Hematopoietic multipotent progenitor cell treated with erythropoietin and hydrocortisone succinate and interleukin-3 and kit ligand, for 8 days (in vitro differentiated cells): ENCODE data around the gene IRF8.

ENCODE experiments used
- DNase-seq: peaks from one replicate; pipeline ENCODE4 v3.0.0-alpha.2; 2015

The IRF8 gene

GRCh38 chr16:85961988-85962915 lies 63.3 kb downstream of the IRF8 start:
- no peak for DNase-seq

- DNase-seq, result no peak
Measured at GRCh38 chr16:85963753-85964285, 64.9 kb downstream of the IRF8 start.

- DNase-seq, result no peak
Measured at GRCh38 chr16:85965125-85965524, 66.2 kb downstream of the IRF8 start.

- DNase-seq, result no peak
Measured at GRCh38 chr16:85967111-85967510, 68.1 kb downstream of the IRF8 start.

GRCh38 chr16:85968041-85968920 lies 69.3 kb downstream of the IRF8 start:
- no peak for DNase-seq

- no peak for DNase-seq
Measured at GRCh38 chr16:85969159-85969558, 70.2 kb downstream of the IRF8 start.

- no peak for DNase-seq
Measured at GRCh38 chr16:85969591-85969990, 70.6 kb downstream of the IRF8 start.

- no peak for DNase-seq
Measured at GRCh38 chr16:85970016-85970733, 71.2 kb downstream of the IRF8 start.

- DNase-seq, result no peak
Measured at GRCh38 chr16:85970738-85971137, 71.8 kb downstream of the IRF8 start.
